Measurements from ENCODE around the gene LHX3.

The LHX3 gene

DNA sequence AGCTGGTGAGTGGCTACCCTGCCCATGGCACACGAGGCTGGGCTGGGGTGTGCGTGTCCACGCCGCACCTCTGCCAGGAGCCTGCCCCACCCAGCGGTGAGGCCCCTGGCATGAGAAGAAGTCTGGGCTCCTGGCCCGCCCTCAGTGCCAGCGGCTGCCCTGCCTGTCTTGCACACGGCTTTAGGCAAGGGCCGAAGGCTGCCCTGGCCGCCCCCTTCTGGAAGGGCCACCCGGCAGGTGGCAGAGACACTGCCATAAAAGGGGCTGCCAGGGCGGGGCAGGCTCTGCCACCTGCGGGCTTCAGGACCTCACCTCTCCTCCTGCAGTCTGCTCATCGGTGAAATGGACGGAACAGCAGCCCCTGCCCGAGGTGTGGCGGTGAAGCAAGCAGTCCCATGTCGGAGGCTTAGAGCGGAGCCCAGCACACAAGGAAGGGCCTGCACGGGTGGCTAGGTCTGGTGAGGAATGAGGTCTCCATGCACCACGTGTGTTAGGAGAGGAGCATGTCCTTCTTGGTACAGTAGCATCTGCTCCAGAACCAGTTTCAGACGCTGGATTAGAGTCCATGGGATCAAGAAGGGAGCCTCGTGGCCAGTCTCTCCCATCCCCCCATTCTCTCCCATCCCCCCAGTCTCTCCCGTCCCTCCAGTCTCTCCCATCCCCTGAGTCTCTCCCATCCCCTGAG, 51.4 kb downstream of the LHX3 start:
- TF ChIP-seq, protein P1, sequence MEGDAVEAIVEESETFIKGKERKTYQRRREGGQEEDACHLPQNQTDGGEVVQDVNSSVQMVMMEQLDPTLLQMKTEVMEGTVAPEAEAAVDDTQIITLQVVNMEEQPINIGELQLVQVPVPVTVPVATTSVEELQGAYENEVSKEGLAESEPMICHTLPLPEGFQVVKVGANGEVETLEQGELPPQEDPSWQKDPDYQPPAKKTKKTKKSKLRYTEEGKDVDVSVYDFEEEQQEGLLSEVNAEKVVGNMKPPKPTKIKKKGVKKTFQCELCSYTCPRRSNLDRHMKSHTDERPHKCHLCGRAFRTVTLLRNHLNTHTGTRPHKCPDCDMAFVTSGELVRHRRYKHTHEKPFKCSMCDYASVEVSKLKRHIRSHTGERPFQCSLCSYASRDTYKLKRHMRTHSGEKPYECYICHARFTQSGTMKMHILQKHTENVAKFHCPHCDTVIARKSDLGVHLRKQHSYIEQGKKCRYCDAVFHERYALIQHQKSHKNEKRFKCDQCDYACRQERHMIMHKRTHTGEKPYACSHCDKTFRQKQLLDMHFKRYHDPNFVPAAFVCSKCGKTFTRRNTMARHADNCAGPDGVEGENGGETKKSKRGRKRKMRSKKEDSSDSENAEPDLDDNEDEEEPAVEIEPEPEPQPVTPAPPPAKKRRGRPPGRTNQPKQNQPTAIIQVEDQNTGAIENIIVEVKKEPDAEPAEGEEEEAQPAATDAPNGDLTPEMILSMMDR (conservative IDR thresholded peaks at IDR 0.05; ENCODE audit: low read length) = no peak
- no peak for TF ChIP-seq EZH2phosphoT487 (IDR thresholded peaks at IDR 0.05; ENCODE audit: borderline replicate concordance)
- no peak overlapping the region for H3K4me2 ChIP-seq (ENCODE audit: low read depth, low read length, poor library complexity, severe bottlenecking)
- H3K36me3 ChIP-seq (ENCODE audit: insufficient read depth, low read length) = no peaks in the 10 kb centered on the region
- H3K27me3 ChIP-seq (ENCODE audit: insufficient read depth, low read length, poor library complexity, severe bottlenecking) = no peaks in the 10 kb centered on the region
- H3K9me2 ChIP-seq (replicated peaks; ENCODE audit: low read depth, low read length) = no peaks in the 10 kb centered on the region
- H2AFZ ChIP-seq (ENCODE audit: low read length) = no peak overlapping the region
- H3K4me3 ChIP-seq (ENCODE audit: low read length, poor library complexity, severe bottlenecking) = no peak overlapping the region
- no peak overlapping the region for H3K9ac ChIP-seq (ENCODE audit: low read depth, low read length, poor library complexity, severe bottlenecking)
- H3K9me3 ChIP-seq (ENCODE audit: insufficient read depth, low read depth, low read length) = no peaks in the 10 kb centered on the region
- no peaks in the 10 kb centered on the region for H4K20me1 ChIP-seq (ENCODE audit: insufficient read depth, low read length, poor library complexity, severe bottlenecking)
- H3K79me2 ChIP-seq (ENCODE audit: insufficient read depth, low read length) = no peaks in the 10 kb centered on the region
- H3K4me1 ChIP-seq (ENCODE audit: insufficient read depth, low read length, poor library complexity, severe bottlenecking) = peaks cover 5% of the 10 kb centered on the region
- H3F3A ChIP-seq (ENCODE audit: low read depth) = no peaks in the 10 kb centered on the region

DNA sequence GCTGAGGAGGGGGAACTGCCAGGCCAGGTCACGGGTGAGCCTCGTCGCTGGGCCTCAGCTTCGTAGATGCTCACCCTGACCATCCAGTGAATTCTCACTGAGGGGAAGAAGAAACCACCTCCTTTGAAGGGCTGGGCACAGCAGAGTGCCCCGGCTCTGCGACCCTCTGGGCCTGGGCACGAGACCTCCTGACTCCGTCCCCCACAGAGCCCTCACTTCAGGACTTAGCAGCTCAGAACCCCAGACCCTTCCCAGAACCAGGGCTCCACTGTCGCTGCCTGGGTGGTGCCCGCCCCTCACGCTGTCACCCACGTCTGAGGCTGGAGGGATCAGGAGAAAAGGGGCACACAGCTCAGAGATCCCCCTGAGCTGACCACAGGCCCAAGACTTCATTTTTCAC, 52.0 kb downstream of the LHX3 start:
- no peaks in the 10 kb centered on the region for H4K20me1 ChIP-seq (ENCODE audit: insufficient read depth, low read length, poor library complexity, severe bottlenecking)

DNA sequence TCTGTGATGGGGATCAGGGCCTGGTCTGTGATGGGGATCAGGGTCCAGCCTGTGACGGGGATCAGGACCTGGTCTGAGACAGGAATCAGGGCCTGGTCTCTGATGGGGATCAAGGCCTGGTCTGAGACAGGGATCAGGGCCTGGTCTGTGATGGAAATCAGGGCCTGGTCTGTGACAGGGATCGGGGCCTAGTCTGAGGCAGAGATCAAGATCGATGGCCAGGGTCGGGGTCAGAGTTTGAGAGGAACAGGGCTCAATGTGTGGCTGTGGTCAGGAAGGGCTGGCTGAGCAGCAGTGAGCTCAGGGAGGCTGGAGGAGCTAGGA, 52.4 kb downstream of the LHX3 start:
- Histone ChIP-seq H3K4me1 (ENCODE audit: insufficient read depth, low read length, poor library complexity, severe bottlenecking) (peaks cover 2% of the 10 kb centered on the region), H3K27me3 (ENCODE audit: insufficient read depth, low read length, poor library complexity, severe bottlenecking) (no peaks in the 10 kb centered on the region), H3F3A (ENCODE audit: low read depth) (no peaks in the 10 kb centered on the region), H3K4me2 (ENCODE audit: low read depth, low read length, poor library complexity, severe bottlenecking) (no peak overlapping the region), H3K9me2 (replicated peaks; ENCODE audit: low read depth, low read length) (no peaks in the 10 kb centered on the region), H2AFZ (ENCODE audit: low read length) (no peak overlapping the region), H3K4me3 (ENCODE audit: low read length, poor library complexity, severe bottlenecking) (no peak overlapping the region), H3K9me3 (ENCODE audit: insufficient read depth, low read depth, low read length) (no peaks in the 10 kb centered on the region), H3K36me3 (ENCODE audit: insufficient read depth, low read length) (no peaks in the 10 kb centered on the region), H3K79me2 (ENCODE audit: insufficient read depth, low read length) (no peaks in the 10 kb centered on the region), H4K20me1 (ENCODE audit: insufficient read depth, low read length, poor library complexity, severe bottlenecking) (no peaks in the 10 kb centered on the region), H3K9ac (ENCODE audit: low read depth, low read length, poor library complexity, severe bottlenecking) (no peak overlapping the region)
- TF ChIP-seq, protein P1 (conservative IDR thresholded peaks at IDR 0.05; ENCODE audit: low read length) = no peak
- no peak for TF ChIP-seq EZH2phosphoT487 (IDR thresholded peaks at IDR 0.05; ENCODE audit: borderline replicate concordance)

More for the DNA sequence above, 52.0 kb downstream of the LHX3 start:
- Histone ChIP-seq H2AFZ (ENCODE audit: low read length) (no peak overlapping the region), H3F3A (ENCODE audit: low read depth) (no peaks in the 10 kb centered on the region), H3K36me3 (ENCODE audit: insufficient read depth, low read length) (no peaks in the 10 kb centered on the region), H3K4me2 (ENCODE audit: low read depth, low read length, poor library complexity, severe bottlenecking) (no peak overlapping the region), H3K9ac (ENCODE audit: low read depth, low read length, poor library complexity, severe bottlenecking) (no peak overlapping the region), H3K4me3 (ENCODE audit: low read length, poor library complexity, severe bottlenecking) (no peak overlapping the region), H3K9me2 (replicated peaks; ENCODE audit: low read depth, low read length) (no peaks in the 10 kb centered on the region), H3K27me3 (ENCODE audit: insufficient read depth, low read length, poor library complexity, severe bottlenecking) (no peaks in the 10 kb centered on the region), H3K79me2 (ENCODE audit: insufficient read depth, low read length) (no peaks in the 10 kb centered on the region), H3K9me3 (ENCODE audit: insufficient read depth, low read depth, low read length) (no peaks in the 10 kb centered on the region), H3K4me1 (ENCODE audit: insufficient read depth, low read length, poor library complexity, severe bottlenecking) (peaks cover 5% of the 10 kb centered on the region)
- TF ChIP-seq EZH2phosphoT487 (IDR thresholded peaks at IDR 0.05; ENCODE audit: borderline replicate concordance) = no peak
- TF ChIP-seq, protein P1 (conservative IDR thresholded peaks at IDR 0.05; ENCODE audit: low read length) = no peak
